ELF-1 (cell line): Measurements from ENCODE around the gene SNX33.
"Not testable (repeated sequence)": the region's sequence is repeated elsewhere in the genome, so short reads cannot be mapped to it uniquely, and the experiment has no call there.

Source experiments
- DNase-seq: peaks from one replicate; pipeline ENCODE4 v3.0.0-alpha.2; 2016; ENCODE audit warnings: low read depth, low spot score

SNX33 gene

GRCh38 chr15:75647370-75648155 is at the start of gene SNX33:
Gene SNX33, plus strand, starts transcription at chr15:75647912. Its CDS starts 1,191 bp downstream, at chr15:75649103.
- DNase-seq, result peak; percentile 88

GRCh38 chr15:75598361-75598760 is 49.4 kb upstream of the SNX33 start:
- no peak for DNase-seq

- DNase-seq, result no peak
These were observed 48.3 kb upstream of the SNX33 start for GRCh38 chr15:75599401-75599800.

GRCh38 chr15:75606026-75606425 is 41.7 kb upstream of the SNX33 start:
- no peak for DNase-seq

GRCh38 chr15:75606711-75607699 is 40.7 kb upstream of the SNX33 start:
- DNase-seq, result no peak

GRCh38 chr15:75616766-75617165 is 30.9 kb upstream of the SNX33 start:
- DNase-seq, result no peak

- DNase-seq, result no peak
These were observed 27.5 kb upstream of the SNX33 start for GRCh38 chr15:75620058-75620820.

GRCh38 chr15:75620841-75621391 is 26.8 kb upstream of the SNX33 start:
- DNase-seq, result no peak

- DNase-seq, result no peak
These were observed 25.2 kb upstream of the SNX33 start for GRCh38 chr15:75622505-75622904.

- DNase-seq, result peak; percentile 97
These were observed 22.0 kb upstream of the SNX33 start, which contains the start of gene SNUPN for GRCh38 chr15:75625542-75626347. Gene SNUPN, minus strand, starts transcription at chr15:75625725. Its CDS starts 4,674 bp downstream, at chr15:75621051.

GRCh38 chr15:75631935-75632334 is 15.8 kb upstream of the SNX33 start:
- DNase-seq, result no peak

GRCh38 chr15:75633922-75634321 is 13.8 kb upstream of the SNX33 start:
- not testable (repeated sequence) for DNase-seq

- no peak for DNase-seq
These were observed 11.7 kb upstream of the SNX33 start for GRCh38 chr15:75636026-75636425.

- DNase-seq, result no peak
These were observed 10.3 kb upstream of the SNX33 start for GRCh38 chr15:75637245-75638009.

GRCh38 chr15:75639191-75639708 is 8.5 kb upstream of the SNX33 start:
- DNase-seq, result no peak

- DNase-seq, result peak; percentile 99
These were observed 7.8 kb upstream of the SNX33 start, which contains the start of gene IMP3 for GRCh38 chr15:75639709-75640482. Gene IMP3, minus strand, starts transcription at chr15:75640224. Its CDS starts 56 bp downstream, at chr15:75640168.

GRCh38 chr15:75640483-75641178 is 7.1 kb upstream of the SNX33 start:
- no peak for DNase-seq

GRCh38 chr15:75641179-75641503 is 6.6 kb upstream of the SNX33 start:
- DNase-seq, result no peak
